ENCODE measurements around the gene CPNE2.

The CPNE2 gene

GRCh38 chr16:57144027-57144426, 51.6 kb downstream of the CPNE2 start:
- no peak for DNase-seq

- no peak for DNase-seq
Observed at GRCh38 chr16:57145046-57146021, 53.0 kb downstream of the CPNE2 start.

GRCh38 chr16:57146040-57146647, 53.8 kb downstream of the CPNE2 start:
- peak in 1 of 51 donors; percentile 19 for DNase-seq

GRCh38 chr16:57146735-57147134, 54.4 kb downstream of the CPNE2 start:
- no peak for DNase-seq

GRCh38 chr16:57147381-57148221, 55.2 kb downstream of the CPNE2 start:
- peak in 15 of 51 donors; percentile 25 to 55 (median 35) for DNase-seq

- DNase-seq: no peak
Observed at GRCh38 chr16:57148481-57148880, 56.1 kb downstream of the CPNE2 start.

GRCh38 chr16:57149391-57149790, 57.0 kb downstream of the CPNE2 start:
- no peak for DNase-seq

- no peak for DNase-seq
Observed at GRCh38 chr16:57150682-57151330, 58.4 kb downstream of the CPNE2 start.

GRCh38 chr16:57151369-57151768, 59.0 kb downstream of the CPNE2 start:
- DNase-seq: no peak

- DNase-seq: peak in 5 of 51 donors; percentile 34 to 58 (median 40)
Observed at GRCh38 chr16:57152096-57153093, 60.0 kb downstream of the CPNE2 start.

GRCh38 chr16:57153841-57154240, 61.5 kb downstream of the CPNE2 start:
- DNase-seq: no peak

- no peak for DNase-seq
Observed at GRCh38 chr16:57155702-57156350, 63.4 kb downstream of the CPNE2 start.

- no peak for DNase-seq
Observed at GRCh38 chr16:57156351-57156703, 63.9 kb downstream of the CPNE2 start.

- no peak for DNase-seq
Observed at GRCh38 chr16:57157533-57157932, 65.2 kb downstream of the CPNE2 start.

GRCh38 chr16:57159447-57159846, 67.1 kb downstream of the CPNE2 start:
- DNase-seq: no peak

- DNase-seq: no peak
Observed at GRCh38 chr16:57163842-57164241, 71.5 kb downstream of the CPNE2 start.

- no peak for DNase-seq
Observed at GRCh38 chr16:57165483-57165882, 73.1 kb downstream of the CPNE2 start.

- DNase-seq: peak in 1 of 51 donors; percentile 30
Observed at GRCh38 chr16:57165938-57166337, 73.6 kb downstream of the CPNE2 start.

GRCh38 chr16:57166451-57166850, 74.1 kb downstream of the CPNE2 start:
- no peak for DNase-seq

GRCh38 chr16:57166951-57167350, 74.6 kb downstream of the CPNE2 start:
- no peak for DNase-seq
